HG02981 (cell line): ENCODE measurements around the gene GRIPAP1.

Experiments used
- ATAC-seq: cut with Tn5 transposase; IDR thresholded peaks from one replicate; pipeline ENCODE4 v1.9.1; 2021; ENCODE audit warnings: mild to moderate bottlenecking, moderate library complexity; ENCODE audit not compliant: unreplicated experiment

The GRIPAP1 gene

DNA sequence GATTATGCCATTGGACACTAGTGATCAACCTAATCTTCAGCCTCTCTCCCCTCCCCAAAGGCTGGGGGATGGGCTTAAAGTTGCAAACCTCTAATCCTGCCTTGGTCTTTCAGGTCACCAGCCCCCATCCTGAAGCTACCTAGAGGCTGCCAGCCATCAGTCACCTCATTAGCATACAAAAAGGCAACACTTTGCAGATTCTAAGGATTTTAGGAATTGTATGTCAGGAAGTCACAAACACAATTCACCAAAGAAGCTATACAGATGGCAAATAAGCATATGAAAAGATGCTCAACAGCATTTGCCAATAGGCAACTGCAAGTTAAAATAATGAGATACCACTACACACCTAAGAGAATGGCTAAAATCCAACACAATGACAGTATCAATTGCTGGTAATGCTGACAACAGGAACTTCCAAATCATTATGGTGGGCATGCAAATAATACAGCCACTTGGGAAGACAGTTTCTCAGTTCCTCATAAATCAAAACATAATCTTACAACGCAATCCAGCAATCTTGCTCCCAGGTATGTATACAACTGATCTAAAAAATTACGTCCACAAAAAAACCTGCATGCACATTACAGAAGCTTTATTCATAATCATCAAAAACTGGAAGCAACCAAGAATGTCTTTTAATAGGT, 74.2 kb downstream of the GRIPAP1 start:
- no peak for ATAC-seq

DNA sequence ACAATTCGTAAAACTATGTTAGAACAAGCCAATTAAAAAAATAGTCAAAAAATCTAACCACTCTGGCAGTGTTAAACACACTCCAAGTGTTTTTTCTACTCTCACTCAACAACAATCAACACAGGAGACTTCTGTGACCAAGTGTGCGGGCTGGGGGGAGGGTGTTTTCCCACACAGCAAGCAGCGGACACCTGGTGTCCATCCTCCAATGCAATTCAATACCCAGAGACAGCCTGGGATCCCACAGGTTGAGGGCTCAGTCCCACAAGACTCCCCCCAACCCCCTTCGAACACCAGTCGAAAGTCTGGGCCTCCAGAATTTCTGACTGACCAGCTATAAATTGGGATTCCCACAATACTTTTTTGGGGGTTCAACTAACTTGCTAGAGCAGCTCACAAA, 74.9 kb downstream of the GRIPAP1 start:
- no peak for ATAC-seq

DNA sequence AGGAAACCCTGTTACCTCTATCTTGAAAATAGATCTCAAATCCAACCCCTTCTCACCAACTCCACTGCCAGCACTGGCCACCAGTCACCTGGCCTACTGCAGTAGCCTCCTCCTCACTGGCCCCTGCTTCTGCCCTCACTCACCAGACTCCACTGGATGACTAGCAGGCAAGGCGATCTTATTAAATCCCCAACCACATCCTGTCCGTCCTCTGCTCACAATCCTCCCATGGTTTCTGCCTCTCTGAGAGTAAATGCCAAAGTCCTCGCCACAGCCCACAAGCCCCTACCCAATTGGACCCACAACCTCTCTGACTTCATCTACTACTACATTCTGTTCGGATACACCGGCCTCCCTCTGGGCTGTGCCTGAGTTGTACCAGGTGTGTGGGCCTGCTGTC, 77.8 kb downstream of the GRIPAP1 start:
- ATAC-seq: no peak

DNA sequence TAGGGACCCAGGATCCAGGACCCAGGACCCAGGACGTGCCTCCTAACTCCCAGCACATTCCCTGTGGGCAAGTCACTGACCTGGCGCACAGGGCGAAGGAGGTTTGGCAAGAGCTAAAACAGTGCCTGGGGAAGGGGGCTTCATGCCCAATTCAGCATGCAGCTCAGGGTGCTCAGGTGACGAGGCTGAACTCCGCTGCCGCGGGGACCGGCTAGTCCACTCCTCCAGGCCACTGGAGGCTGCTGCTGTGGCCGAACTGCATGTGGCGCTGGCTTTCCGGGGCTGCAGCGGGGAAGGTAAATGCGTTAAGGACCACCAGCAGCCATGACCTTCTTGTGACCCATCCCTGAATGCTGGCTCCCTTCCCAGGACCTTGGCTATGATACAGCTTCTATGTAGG, 78.3 kb downstream of the GRIPAP1 start:
- ATAC-seq: no peak
